H1 (cell line): ENCODE results near the gene ZNF738. TPM values are rescaled to one million over a fixed set of nuclear protein-coding genes. Genes with fewer than 3 reads are reported as not detected.

Experiments
- CTCF ChIA-PET: fragments of 300-600 bp; sonication (Branson Sonifier 250); formaldehyde crosslinking; loops from one replicate; lab custom pipeline; 2021; ENCODE audit not compliant: partially characterized antibody; lab: Charles Lee
- POLR2A ChIA-PET: fragments of 300-600 bp; sonication (Branson Sonifier 250); formaldehyde crosslinking; loops from one replicate; lab custom pipeline; 2021; ENCODE audit warnings: inconsistent platforms; ENCODE audit not compliant: partially characterized antibody; lab: Charles Lee
- DNase-seq, 2 experiments: peaks; one replicate each; pipeline versions ENCODE4 v3.0.0 to v3.0.0-alpha.2; 2010 to 2022; ENCODE audit warnings: low spot score in 2 of 2, low read depth in 1 of 2, mixed read lengths in 1 of 2
- FAIRE-seq: peaks from 2 replicates; lab custom pipeline; 2011; peaks lifted over from hg19 to GRCh38; lab: Jason Lieb, UNC
- H2AFZ ChIP-seq: 2 replicates; pipeline ENCODE4 v1.8.1; 2012; ENCODE audit warnings: low read length, inconsistent platforms
- H2AK5ac ChIP-seq: 2 replicates; pipeline ENCODE4 v1.6.1; 2013; ENCODE audit warnings: low read depth, low read length
- H2BK120ac ChIP-seq: replicated peaks from 2 replicates; pipeline ENCODE3; 2013; ENCODE audit warnings: low read depth, low read length, inconsistent platforms
- H2BK12ac ChIP-seq: 2 replicates; pipeline ENCODE4 v1.6.1; 2013; ENCODE audit warnings: low read depth, low read length
- H2BK15ac ChIP-seq: 2 replicates; pipeline ENCODE4 v1.6.1; 2013; ENCODE audit warnings: low read length
- H2BK20ac ChIP-seq: 2 replicates; pipeline ENCODE4 v1.6.1; 2013; ENCODE audit warnings: low read length
- H2BK5ac ChIP-seq: 2 replicates; pipeline ENCODE4 v1.6.1; 2013; ENCODE audit warnings: low read depth, low read length
- H3K14ac ChIP-seq: 2 replicates; pipeline ENCODE4 v1.6.1; 2013; ENCODE audit warnings: inconsistent platforms; ENCODE audit not compliant: insufficient read length
- H3K18ac ChIP-seq: 2 replicates; pipeline ENCODE4 v1.6.1; 2013; ENCODE audit warnings: low read length; ENCODE audit errors: extremely low read depth
- H3K23ac ChIP-seq: 2 replicates; pipeline ENCODE4 v1.6.1; 2013; ENCODE audit warnings: inconsistent platforms; ENCODE audit not compliant: insufficient read length
- H3K23me2 ChIP-seq: 2 replicates; pipeline ENCODE4 v1.6.1; 2013; ENCODE audit warnings: low read depth, low read length
- H3K27ac ChIP-seq: 2 replicates; pipeline ENCODE4 v1.6.1; 2011; ENCODE audit warnings: low read depth, low read length, inconsistent platforms
- H3K27me3 ChIP-seq, 4 experiments: replicated peaks in 1 of 4; 1 replicate in 1 of 4; 2 replicates in 3 of 4; pipeline versions ENCODE4 v1.6.1 to v1.8.1; 2011 to 2013; ENCODE audit warnings: low read length in 3 of 4, mild to moderate bottlenecking in 3 of 4, inconsistent platforms in 2 of 4, mixed read lengths in 2 of 4, moderate library complexity in 1 of 4; ENCODE audit not compliant: control insufficient read depth in 3 of 4, insufficient read depth in 3 of 4; ENCODE audit errors: extremely low read depth in 1 of 4
- H3K36me3 ChIP-seq, 4 experiments: 2 replicates each; pipeline versions ENCODE4 v1.6.1 to v1.8.1; 2011 to 2013; ENCODE audit warnings: mild to moderate bottlenecking in 4 of 4, low read length in 3 of 4, moderate library complexity in 2 of 4, control low read depth in 1 of 4, inconsistent platforms in 1 of 4; ENCODE audit not compliant: insufficient read depth in 4 of 4, control insufficient read depth in 2 of 4
- H3K4ac ChIP-seq: replicated peaks from 2 replicates; pipeline ENCODE3; 2013; ENCODE audit warnings: low read length, low read depth, mixed read lengths, inconsistent platforms; ENCODE audit not compliant: insufficient read length
- H3K4me1 ChIP-seq, 4 experiments: replicated peaks in 1 of 4; 1 replicate in 1 of 4; 2 replicates in 3 of 4; pipeline versions ENCODE4 v1.6.1 to v1.8.1; 2011 to 2013; ENCODE audit warnings: low read length in 3 of 4, inconsistent platforms in 2 of 4, mixed read lengths in 1 of 4; ENCODE audit not compliant: insufficient read depth in 4 of 4, control insufficient read depth in 3 of 4
- H3K4me2 ChIP-seq, 2 experiments: 2 replicates each; pipeline versions ENCODE4 v1.6.1 to v1.8.1; 2011 to 2013; ENCODE audit warnings: low read depth in 2 of 2, low read length in 2 of 2, control low read depth in 1 of 2, inconsistent platforms in 1 of 2, mild to moderate bottlenecking in 1 of 2; ENCODE audit not compliant: insufficient read depth in 1 of 2
- H3K4me3 ChIP-seq, 4 experiments: fragments of 200-600, 300-600 bp in 1 of 4; sonication (generic), shearing (Covaris generic), sonication (Bioruptor Twin) in 1 of 4; 2 replicates each; pipeline versions ENCODE4 v1.5.1 to v1.8.1; 2011 to 2016; ENCODE audit warnings: low read length in 4 of 4, low read depth in 3 of 4, control low read depth in 2 of 4, inconsistent platforms in 2 of 4, mild to moderate bottlenecking in 2 of 4, mixed read lengths in 1 of 4, moderate library complexity in 1 of 4; ENCODE audit not compliant: insufficient read depth in 2 of 4; ENCODE audit errors: extremely low read depth in 1 of 4
- H3K56ac ChIP-seq: replicated peaks from 2 replicates; pipeline ENCODE3; 2013; ENCODE audit warnings: low read depth, mild to moderate bottlenecking, mixed read lengths, low read length, inconsistent platforms; ENCODE audit not compliant: insufficient read length
- H3K79me1 ChIP-seq: 2 replicates; pipeline ENCODE4 v1.6.1; 2013; ENCODE audit warnings: low read depth, low read length, control low read depth
- H3K79me2 ChIP-seq, 2 experiments: 2 replicates each; pipeline versions ENCODE4 v1.6.1 to v1.8.1; 2012 to 2013; ENCODE audit warnings: low read length in 2 of 2, mild to moderate bottlenecking in 2 of 2, inconsistent platforms in 1 of 2; ENCODE audit not compliant: insufficient read depth in 2 of 2, control insufficient read depth in 1 of 2
- H3K9ac ChIP-seq, 4 experiments: replicated peaks in 1 of 4; 1 replicate in 1 of 4; 2 replicates in 3 of 4; pipeline versions ENCODE4 v1.6.1 to v1.8.1; 2011 to 2013; ENCODE audit warnings: low read depth in 3 of 4, low read length in 3 of 4, control low read depth in 2 of 4, mild to moderate bottlenecking in 2 of 4, moderate library complexity in 2 of 4, inconsistent platforms in 1 of 4; ENCODE audit errors: extremely low read depth in 1 of 4
- H3K9me3 ChIP-seq, 2 experiments: 2 replicates each; pipeline versions ENCODE4 v1.6.1 to v1.8.1; 2012 to 2013; ENCODE audit warnings: mild to moderate bottlenecking in 2 of 2, moderate library complexity in 2 of 2, control low read depth in 1 of 2, inconsistent platforms in 1 of 2, low read depth in 1 of 2, low read length in 1 of 2, mixed read lengths in 1 of 2; ENCODE audit not compliant: insufficient read depth in 2 of 2
- H4K20me1 ChIP-seq, 2 experiments: replicated peaks in 1 of 2; 2 replicates each; pipeline versions ENCODE3 to v1.8.1; 2011 to 2013; ENCODE audit warnings: inconsistent platforms in 2 of 2, low read length in 2 of 2, mild to moderate bottlenecking in 1 of 2; ENCODE audit not compliant: insufficient read depth in 2 of 2, control insufficient read depth in 1 of 2
- H4K5ac ChIP-seq: 2 replicates; pipeline ENCODE4 v1.6.1; 2013; ENCODE audit warnings: low read length, low read depth, mixed read lengths, inconsistent platforms; ENCODE audit not compliant: insufficient read length
- H4K8ac ChIP-seq: 2 replicates; pipeline ENCODE4 v1.8.0; 2013; ENCODE audit warnings: mild to moderate bottlenecking, moderate library complexity, low read length, inconsistent platforms; ENCODE audit not compliant: insufficient read depth; ENCODE audit errors: extremely low read depth
- H4K91ac ChIP-seq: replicated peaks from 2 replicates; pipeline ENCODE3; 2013; ENCODE audit warnings: low read length, mixed read lengths, inconsistent platforms; ENCODE audit not compliant: insufficient read length
- ASH2L ChIP-seq: fragments of 200-600, 300-600 bp; sonication (generic); IDR thresholded peaks from one replicate; pipeline ENCODE4 v1.7.1; 2017; ENCODE audit warnings: low read length
- BRCA1 ChIP-seq: IDR thresholded peaks from 2 replicates; pipeline ENCODE4 v1.6.1; 2012; ENCODE audit warnings: low read depth, low read length, improper control_type of control experiment
- CBX8 ChIP-seq: fragments of 300-800, 300-1000 bp; sonication (generic); IDR thresholded peaks from 2 replicates; pipeline ENCODE4 v1.7.1; 2016; ENCODE audit warnings: low read depth, low read length, borderline replicate concordance
- E2F6 ChIP-seq: IDR thresholded peaks from 2 replicates; pipeline ENCODE4 v1.6.1; 2012; ENCODE audit warnings: inconsistent platforms
- EGR1 ChIP-seq: IDR thresholded peaks from 2 replicates; pipeline ENCODE4 v1.6.1; 2011; ENCODE audit warnings: low read depth, low read length, borderline replicate concordance
- HDAC6 ChIP-seq: IDR thresholded peaks from one replicate; pipeline ENCODE4 v1.7.1; 2012; ENCODE audit warnings: low read depth, mild to moderate bottlenecking, inconsistent platforms, low read length, moderate library complexity
- MAFK ChIP-seq: IDR thresholded peaks from 2 replicates; pipeline ENCODE4 v1.6.1; 2012; ENCODE audit warnings: low read depth, mild to moderate bottlenecking, improper control_type of control experiment, low read length
- PHF8 ChIP-seq: fragments of 200-600 bp; sonication (generic); conservative IDR thresholded peaks from 2 replicates; pipeline ENCODE4 v1.7.1; 2012; ENCODE audit warnings: low read depth, mild to moderate bottlenecking, inconsistent platforms, low read length, moderate library complexity
- POLR2A ChIP-seq, 2 experiments: IDR thresholded peaks; 1 replicate in 1 of 2; 2 replicates in 1 of 2; pipeline ENCODE4 v1.6.1; 2011; ENCODE audit warnings: low read depth in 2 of 2, low read length in 2 of 2, mild to moderate bottlenecking in 2 of 2; ENCODE audit errors: control extremely low read depth in 1 of 2
- POLR2AphosphoS5 ChIP-seq: IDR thresholded peaks from 2 replicates; pipeline ENCODE4 v1.6.1; 2011; ENCODE audit warnings: low read depth, low read length
- RAD21 ChIP-seq, 2 experiments: IDR thresholded peaks in 1 of 2; conservative IDR thresholded peaks in 1 of 2; 2 replicates each; pipeline ENCODE4 v1.6.1; 2011; ENCODE audit warnings: low read depth in 2 of 2, low read length in 2 of 2, improper control_type of control experiment in 1 of 2, inconsistent platforms in 1 of 2, mild to moderate bottlenecking in 1 of 2, moderate library complexity in 1 of 2
- SIRT6 ChIP-seq: IDR thresholded peaks from one replicate; pipeline ENCODE4 v1.7.1; 2012; ENCODE audit warnings: low read length, inconsistent platforms
- YY1 ChIP-seq: IDR thresholded peaks from 2 replicates; pipeline ENCODE4 v1.6.1; 2011; ENCODE audit warnings: low read depth, mild to moderate bottlenecking, low read length
- ZNF274 ChIP-seq: IDR thresholded peaks from 2 replicates; pipeline ENCODE4 v1.7.0; 2012; ENCODE audit warnings: low read length, borderline replicate concordance; ENCODE audit errors: extremely low read depth
- WGBS, 2 experiments: shearing (Covaris generic) in 1 of 2; methylation state at CpG; one replicate each; pipeline versions ENCODE4 v1.1.6 to v1.1.7; 2013 to 2015; ENCODE audit warnings: low lambda C conversion rate in 2 of 2, mixed read lengths in 2 of 2, inconsistent platforms in 1 of 2, low coverage in 1 of 2, missing lambda C conversion rate in 1 of 2; ENCODE audit not compliant: insufficient replicate concordance in 2 of 2, insufficient coverage in 1 of 2, insufficient read length in 1 of 2; ENCODE audit errors: extremely low coverage in 1 of 2, missing lambda C conversion rate in 1 of 2; 5-methylcytosine and 5-hydroxymethylcytosine counted together
- polyA plus RNA-seq, 7 experiments: library from polyadenylated mRNA; depleted of rRNA in 3 of 7; stranded (reverse) in 5 of 7; unstranded in 2 of 7; fragments of >200 nt in 5 of 7; fragments of 200-250 nt in 2 of 7; gene quantifications; 1 replicate in 5 of 7; 2 replicates in 1 of 7; 4 replicates in 1 of 7; pipeline versions ENCODE4 v1.2.1 to v1.2.3, GENCODE V29; 2011 to 2013; ENCODE audit warnings: missing spikeins in 2 of 7, mixed read lengths in 2 of 7
- total RNA-seq: library from RNA; stranded (reverse); fragmentation: NEBNext Ultra II Directional; extraction: Animal tissue kit (Norgen Biotek cat#: 25700); gene quantifications from 2 replicates; pipeline ENCODE4 v1.2.1, GENCODE V29; 2021

The ZNF738 gene
- total and polyA plus RNA-seq, 2 of the 8 experiments (the other 6 are each of a cell fraction or from before 2014, with no cell fraction given): 78.1 to 148 TPM

DNA sequence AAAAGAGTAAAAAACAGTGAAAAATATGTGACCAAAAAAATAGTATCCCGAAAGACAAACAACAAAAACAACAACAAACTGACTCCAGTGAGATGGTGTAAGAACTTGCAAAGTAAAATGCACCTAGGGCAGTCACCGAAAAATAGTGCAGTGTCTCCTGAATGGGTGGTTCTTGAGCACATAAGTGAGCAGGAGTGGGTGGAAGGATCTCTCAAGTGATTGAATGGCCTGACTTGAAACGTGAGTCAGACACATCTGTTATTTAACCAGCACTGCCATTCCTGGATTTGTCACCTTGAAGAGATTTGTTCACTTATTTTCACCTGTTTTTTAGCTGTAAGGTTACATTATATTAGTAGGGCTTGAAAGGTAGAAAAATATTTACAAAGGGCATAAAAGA, 3.5 kb downstream of the ZNF738 start:
- 93% methylated on average over 3 of the region's 3 CpGs; no CpG with 5 or more reads in 1 of the 2 experiments for WGBS, 2 experiments
- H4K20me1 ChIP-seq: peaks cover 2 to 8% of the 10 kb centered on the region in 2 experiments
- POLR2A ChIA-PET: interaction anchor here (1.2 to 5.4 kb wide), 5 partner anchors 8 to 40 kb away, joined by 3 to 24 read pairs (median 8); partner anchors contain the start of gene ZNF708

More for the DNA sequence above, 3.5 kb downstream of the ZNF738 start:
- TF ChIP-seq SIRT6: no peak
- TF ChIP-seq ASH2L: no peak
- peak; percentile 32 to 39; a peak in 2 of 3 replicates for TF ChIP-seq POLR2A (IDR thresholded peaks at IDR 0.05; ENCODE audit: control extremely low read depth in 1 of 2, low read depth in 2 of 2, low read length in 2 of 2)
- TF ChIP-seq BRCA1: no peak
- no peak for TF ChIP-seq EGR1
- no peak for TF ChIP-seq CBX8
- TF ChIP-seq MAFK: no peak
- no peak for TF ChIP-seq RAD21 (IDR thresholded peaks at IDR 0.05 in 1 of 2, conservative IDR thresholded peaks at IDR 0.05 in 1 of 2; ENCODE audit: low read depth in 2 of 2, low read length in 2 of 2)
- TF ChIP-seq ZNF274: no peak
- TF ChIP-seq YY1: no peak
- TF ChIP-seq E2F6: no peak
- no peak for TF ChIP-seq HDAC6
- TF ChIP-seq POLR2AphosphoS5: peak; percentile 52; the same call in 1 of the 2 replicates
- TF ChIP-seq PHF8: no peak
- peaks cover 7 to 84% of the 10 kb centered on the region in 2 experiments; a peak in 3 of 4 replicates for H3K79me2 ChIP-seq
- no peak overlapping the region for H2BK12ac ChIP-seq
- H3K56ac ChIP-seq: no peak overlapping the region
- no peak for DNase-seq
- no peak overlapping the region for H4K8ac ChIP-seq
- CTCF ChIA-PET: no interaction called here
- peaks cover 5% of the 10 kb centered on the region for H3K79me1 ChIP-seq
- H3K4me2 ChIP-seq: no peak overlapping the region
- no peak overlapping the region for H3K18ac ChIP-seq
- no peaks in the 10 kb centered on the region; a peak in 1 of 7 replicates for H3K4me1 ChIP-seq
- no peak overlapping the region for H3K23ac ChIP-seq
- peaks cover 13 to 61% (median 36%) of the 10 kb centered on the region in 4 experiments for H3K36me3 ChIP-seq
- H2BK15ac ChIP-seq: no peak overlapping the region
- H2BK120ac ChIP-seq: no peak overlapping the region
- H2AK5ac ChIP-seq: no peak overlapping the region
- no peak overlapping the region for H4K5ac ChIP-seq
- H3K9ac ChIP-seq: no peak overlapping the region
- H3K4me3 ChIP-seq: no peak overlapping the region
- H3K27ac ChIP-seq: no peak overlapping the region
- no peak overlapping the region for H4K91ac ChIP-seq
- H3K14ac ChIP-seq: no peak overlapping the region
- no peaks in the 10 kb centered on the region for H3K9me3 ChIP-seq
- no peaks in the 10 kb centered on the region for H3K27me3 ChIP-seq
- no peaks in the 10 kb centered on the region for H3K23me2 ChIP-seq
- peak; percentile 75 for FAIRE-seq
- no peak overlapping the region for H2AFZ ChIP-seq
- H3K4ac ChIP-seq: no peak overlapping the region
- H2BK5ac ChIP-seq: no peak overlapping the region
- H2BK20ac ChIP-seq: no peak overlapping the region
